Neural progenitor cell (in vitro differentiated cells): ENCODE results near the gene PTPRG.

Source experiments
- EZH2 ChIP-seq: fragments of 200-600 bp; sonication (generic); IDR thresholded peaks from 2 replicates; pipeline ENCODE4 v1.6.1; 2017; ENCODE audit warnings: antibody characterized with exemption, mild to moderate bottlenecking, moderate library complexity
- EZH2phosphoT487 ChIP-seq: fragments of 200-600 bp; sonication (generic); IDR thresholded peaks from 2 replicates; pipeline ENCODE4 v1.6.1; 2017; ENCODE audit warnings: antibody characterized with exemption
- TF ChIP-seq, protein P1 (sequence below): fragments of 200-600 bp; sonication (generic); IDR thresholded peaks from 2 replicates; pipeline ENCODE4 v1.5.1; 2017; ENCODE audit warnings: antibody characterized with exemption, mild to moderate bottlenecking

DNA sequence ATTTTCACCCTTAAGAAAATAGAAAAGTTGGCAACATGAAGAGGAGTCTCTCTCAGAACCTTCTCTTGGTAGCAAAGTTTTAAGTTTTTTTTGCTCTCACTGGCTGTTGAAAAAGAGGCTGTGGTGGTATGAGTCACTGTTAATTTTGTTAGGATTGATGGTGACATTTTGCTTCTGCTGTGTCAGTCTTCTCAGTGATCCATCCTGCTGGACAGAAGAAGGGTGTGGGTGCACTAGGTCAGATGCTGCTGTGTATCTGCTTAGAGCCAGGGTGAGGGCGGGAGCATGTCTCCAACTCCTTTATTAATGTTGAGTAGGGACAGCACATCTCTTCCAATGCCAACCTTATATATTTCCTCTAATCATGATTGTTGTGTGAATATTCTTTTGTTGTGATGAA lies 442.5 kb downstream of the PTPRG start:
- TF ChIP-seq, protein P1, sequence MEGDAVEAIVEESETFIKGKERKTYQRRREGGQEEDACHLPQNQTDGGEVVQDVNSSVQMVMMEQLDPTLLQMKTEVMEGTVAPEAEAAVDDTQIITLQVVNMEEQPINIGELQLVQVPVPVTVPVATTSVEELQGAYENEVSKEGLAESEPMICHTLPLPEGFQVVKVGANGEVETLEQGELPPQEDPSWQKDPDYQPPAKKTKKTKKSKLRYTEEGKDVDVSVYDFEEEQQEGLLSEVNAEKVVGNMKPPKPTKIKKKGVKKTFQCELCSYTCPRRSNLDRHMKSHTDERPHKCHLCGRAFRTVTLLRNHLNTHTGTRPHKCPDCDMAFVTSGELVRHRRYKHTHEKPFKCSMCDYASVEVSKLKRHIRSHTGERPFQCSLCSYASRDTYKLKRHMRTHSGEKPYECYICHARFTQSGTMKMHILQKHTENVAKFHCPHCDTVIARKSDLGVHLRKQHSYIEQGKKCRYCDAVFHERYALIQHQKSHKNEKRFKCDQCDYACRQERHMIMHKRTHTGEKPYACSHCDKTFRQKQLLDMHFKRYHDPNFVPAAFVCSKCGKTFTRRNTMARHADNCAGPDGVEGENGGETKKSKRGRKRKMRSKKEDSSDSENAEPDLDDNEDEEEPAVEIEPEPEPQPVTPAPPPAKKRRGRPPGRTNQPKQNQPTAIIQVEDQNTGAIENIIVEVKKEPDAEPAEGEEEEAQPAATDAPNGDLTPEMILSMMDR, result no peak
- no peak for TF ChIP-seq EZH2phosphoT487
- TF ChIP-seq EZH2, result no peak
